ENCODE measurements around the gene DIRAS1. TPM values are rescaled to one million over a fixed set of nuclear protein-coding genes. Genes with fewer than 3 reads are reported as not detected.

The DIRAS1 gene
- total RNA-seq, 1 donor from 2014 or later, result 47.1 TPM

DNA sequence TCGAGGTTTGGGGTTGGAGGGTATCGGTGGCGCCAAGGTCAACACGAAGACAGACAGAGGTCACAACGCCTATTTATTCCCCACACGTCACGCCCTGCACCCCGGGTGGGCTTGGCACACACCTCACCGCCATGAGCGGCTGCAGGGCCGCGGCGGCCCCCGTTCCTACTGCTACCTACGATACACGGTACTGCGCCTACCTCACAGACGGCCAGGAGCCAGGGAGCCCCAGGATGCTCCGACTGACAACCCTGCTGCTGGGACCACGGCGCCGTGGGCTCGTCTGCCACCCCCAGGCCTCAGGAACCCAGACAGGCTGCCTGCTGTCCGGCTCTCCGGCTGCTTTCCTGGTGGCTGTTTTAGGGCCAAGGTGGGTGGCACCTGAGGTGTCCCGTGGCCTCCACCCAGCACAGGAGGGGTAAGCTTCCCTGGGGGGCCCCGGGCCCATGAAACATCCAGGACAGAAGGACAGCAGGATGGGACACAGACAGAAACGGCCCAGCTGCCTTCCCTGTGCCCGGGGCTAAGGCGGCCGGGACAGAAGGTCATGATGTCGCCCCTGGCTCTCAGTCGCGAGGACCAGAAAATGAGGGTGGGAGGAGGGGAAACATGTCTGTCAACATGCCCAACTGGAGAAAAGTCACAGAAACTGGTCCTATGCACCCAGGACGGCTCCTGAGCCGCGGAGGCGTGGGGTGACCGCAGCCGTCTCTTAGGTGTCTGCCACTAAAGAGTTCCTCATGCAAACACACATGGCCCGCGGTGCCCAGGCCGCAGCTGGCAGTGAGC lies 33.7 kb upstream of the DIRAS1 start:
- no peaks in the 10 kb centered on the region for H3K36me3 Mint-ChIP-seq (ENCODE audit: unreplicated experiment)
- H3K27me3 Mint-ChIP-seq (ENCODE audit: unreplicated experiment), result peaks cover 4% of the 10 kb centered on the region
- no peak overlapping the region for H3K27ac Mint-ChIP-seq (ENCODE audit: unreplicated experiment)
- no peak for DNase-seq
- H3K4me1 Mint-ChIP-seq (ENCODE audit: low read depth, unreplicated experiment), result no peaks in the 10 kb centered on the region
- TF ChIP-seq, protein P1, sequence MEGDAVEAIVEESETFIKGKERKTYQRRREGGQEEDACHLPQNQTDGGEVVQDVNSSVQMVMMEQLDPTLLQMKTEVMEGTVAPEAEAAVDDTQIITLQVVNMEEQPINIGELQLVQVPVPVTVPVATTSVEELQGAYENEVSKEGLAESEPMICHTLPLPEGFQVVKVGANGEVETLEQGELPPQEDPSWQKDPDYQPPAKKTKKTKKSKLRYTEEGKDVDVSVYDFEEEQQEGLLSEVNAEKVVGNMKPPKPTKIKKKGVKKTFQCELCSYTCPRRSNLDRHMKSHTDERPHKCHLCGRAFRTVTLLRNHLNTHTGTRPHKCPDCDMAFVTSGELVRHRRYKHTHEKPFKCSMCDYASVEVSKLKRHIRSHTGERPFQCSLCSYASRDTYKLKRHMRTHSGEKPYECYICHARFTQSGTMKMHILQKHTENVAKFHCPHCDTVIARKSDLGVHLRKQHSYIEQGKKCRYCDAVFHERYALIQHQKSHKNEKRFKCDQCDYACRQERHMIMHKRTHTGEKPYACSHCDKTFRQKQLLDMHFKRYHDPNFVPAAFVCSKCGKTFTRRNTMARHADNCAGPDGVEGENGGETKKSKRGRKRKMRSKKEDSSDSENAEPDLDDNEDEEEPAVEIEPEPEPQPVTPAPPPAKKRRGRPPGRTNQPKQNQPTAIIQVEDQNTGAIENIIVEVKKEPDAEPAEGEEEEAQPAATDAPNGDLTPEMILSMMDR (IDR thresholded peaks at IDR 0.05; ENCODE audit: partially characterized antibody, unreplicated experiment), result no peak
- H3K4me3 Mint-ChIP-seq (ENCODE audit: unreplicated experiment), result no peak overlapping the region
- peaks cover 3% of the 10 kb centered on the region for H3K9me3 Mint-ChIP-seq (ENCODE audit: unreplicated experiment)

DNA sequence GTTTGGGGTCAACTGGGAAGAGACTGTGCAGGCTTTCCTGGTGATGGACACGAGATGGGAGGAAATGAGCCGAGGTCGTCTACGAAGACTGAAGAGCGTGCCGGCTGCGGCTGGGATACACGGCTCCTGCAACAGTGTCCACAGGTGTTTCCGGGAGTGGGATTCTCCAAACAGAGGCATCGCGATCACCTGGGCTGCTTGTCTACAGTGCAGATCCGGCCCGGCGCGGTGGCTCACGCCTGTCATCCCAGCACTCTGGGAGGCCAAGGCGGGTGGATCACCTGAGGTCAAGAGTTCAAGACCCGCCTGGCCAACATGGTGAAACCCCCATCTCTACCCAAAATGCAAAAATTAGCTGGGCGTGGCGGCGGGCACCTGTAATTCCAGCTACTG lies 30.3 kb upstream of the DIRAS1 start:
- DNase-seq, result no peak
- TF ChIP-seq, protein P1 (IDR thresholded peaks at IDR 0.05; ENCODE audit: partially characterized antibody, unreplicated experiment), result no peak
- H3K9me3 Mint-ChIP-seq (ENCODE audit: unreplicated experiment), result peaks cover 3% of the 10 kb centered on the region
- no peak overlapping the region for H3K27ac Mint-ChIP-seq (ENCODE audit: unreplicated experiment)
- H3K4me3 Mint-ChIP-seq (ENCODE audit: unreplicated experiment), result no peak overlapping the region
- no peaks in the 10 kb centered on the region for H3K36me3 Mint-ChIP-seq (ENCODE audit: unreplicated experiment)
- no peaks in the 10 kb centered on the region for H3K4me1 Mint-ChIP-seq (ENCODE audit: low read depth, unreplicated experiment)
- H3K27me3 Mint-ChIP-seq (ENCODE audit: unreplicated experiment), result peaks cover 4% of the 10 kb centered on the region

GRCh38 chr19:2750808-2751437 lies 29.8 kb upstream of the DIRAS1 start:
- TF ChIP-seq, protein P1 (IDR thresholded peaks at IDR 0.05; ENCODE audit: partially characterized antibody, unreplicated experiment), result no peak
- Mint-ChIP-seq H3K27ac (ENCODE audit: unreplicated experiment) (no peak overlapping the region), H3K27me3 (ENCODE audit: unreplicated experiment) (peaks cover 2% of the 10 kb centered on the region), H3K36me3 (ENCODE audit: unreplicated experiment) (no peaks in the 10 kb centered on the region), H3K4me1 (ENCODE audit: low read depth, unreplicated experiment) (no peaks in the 10 kb centered on the region), H3K9me3 (ENCODE audit: unreplicated experiment) (peaks cover 2% of the 10 kb centered on the region), H3K4me3 (ENCODE audit: unreplicated experiment) (no peak overlapping the region)
- no peak for DNase-seq

DNA sequence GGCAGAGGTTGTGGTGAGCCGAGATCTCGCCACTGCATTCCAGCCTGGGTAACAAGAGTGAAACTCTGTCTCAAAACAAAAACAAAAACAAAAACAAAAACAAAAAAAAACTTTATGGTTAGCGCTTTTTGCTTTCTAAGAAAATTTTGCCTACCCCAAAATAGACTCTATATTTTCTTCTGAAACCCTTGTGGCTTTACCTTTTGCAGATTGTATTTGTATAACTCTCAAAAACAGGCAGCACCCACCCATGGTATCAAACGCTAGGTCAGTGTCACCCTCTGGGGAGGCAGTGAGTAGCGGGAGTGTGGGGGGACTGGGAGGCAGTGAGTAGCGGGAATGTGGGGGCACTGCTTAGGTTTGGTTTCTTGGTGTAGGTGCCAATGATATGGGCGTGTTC lies 26.2 kb upstream of the DIRAS1 start:
- H3K27ac Mint-ChIP-seq (ENCODE audit: unreplicated experiment), result no peak overlapping the region
- H3K36me3 Mint-ChIP-seq (ENCODE audit: unreplicated experiment), result no peaks in the 10 kb centered on the region
- H3K4me1 Mint-ChIP-seq (ENCODE audit: low read depth, unreplicated experiment), result no peaks in the 10 kb centered on the region
- TF ChIP-seq, protein P1 (IDR thresholded peaks at IDR 0.05; ENCODE audit: partially characterized antibody, unreplicated experiment), result no peak
- peaks cover 9% of the 10 kb centered on the region for H3K27me3 Mint-ChIP-seq (ENCODE audit: unreplicated experiment)
- no peak overlapping the region for H3K4me3 Mint-ChIP-seq (ENCODE audit: unreplicated experiment)
- peaks cover 2% of the 10 kb centered on the region for H3K9me3 Mint-ChIP-seq (ENCODE audit: unreplicated experiment)
- DNase-seq, result no peak

GRCh38 chr19:2744113-2744512 lies 22.9 kb upstream of the DIRAS1 start:
- no peaks in the 10 kb centered on the region for H3K4me1 Mint-ChIP-seq (ENCODE audit: low read depth, unreplicated experiment)
- no peak overlapping the region for H3K27ac Mint-ChIP-seq (ENCODE audit: unreplicated experiment)
- H3K4me3 Mint-ChIP-seq (ENCODE audit: unreplicated experiment), result no peak overlapping the region
- TF ChIP-seq, protein P1 (IDR thresholded peaks at IDR 0.05; ENCODE audit: partially characterized antibody, unreplicated experiment), result no peak
- H3K9me3 Mint-ChIP-seq (ENCODE audit: unreplicated experiment), result peaks cover 2% of the 10 kb centered on the region
- peaks cover 11% of the 10 kb centered on the region for H3K27me3 Mint-ChIP-seq (ENCODE audit: unreplicated experiment)
- no peak for DNase-seq
- no peaks in the 10 kb centered on the region for H3K36me3 Mint-ChIP-seq (ENCODE audit: unreplicated experiment)
